ENCODE measurements around the gene TGFBR3. TPM values are rescaled to one million over a fixed set of nuclear protein-coding genes. Genes with fewer than 3 reads are reported as not detected.

Gene TGFBR3
- polyA plus RNA-seq, 1 donor (not counting 4 experiments of a cell fraction or from before 2014, with no cell fraction given) = 1.2 TPM

DNA sequence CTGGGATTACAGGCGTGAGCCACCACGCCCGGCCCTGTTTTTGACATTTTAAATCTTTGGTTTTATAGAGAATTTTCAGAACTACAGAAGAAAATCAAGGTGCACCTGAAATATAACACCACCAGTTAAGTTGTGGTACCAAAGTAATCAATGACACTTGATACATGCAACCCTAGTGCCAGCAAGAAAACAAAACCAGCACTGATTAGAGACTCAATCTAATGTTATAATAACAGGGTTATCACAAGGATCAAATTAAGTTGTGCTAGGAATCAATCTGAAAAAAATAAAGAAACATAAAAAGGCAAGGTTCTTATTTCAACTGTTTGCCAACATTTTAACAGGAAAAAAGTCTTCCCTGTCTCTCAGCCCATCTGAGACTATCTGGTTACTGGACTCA is 23.8 kb downstream of the TGFBR3 start:
- no peak overlapping the region for H3K9ac ChIP-seq (ENCODE audit: control insufficient read depth, extremely low read depth, insufficient read depth, low read length)
- no peaks in the 10 kb centered on the region for H3K9me1 ChIP-seq (ENCODE audit: control insufficient read depth, extremely low read depth, insufficient read depth, low read length)
- no peaks in the 10 kb centered on the region for H3K9me3 ChIP-seq (ENCODE audit: control insufficient read depth, low read depth, low read length)
- no peak for TF ChIP-seq CTCF (optimal IDR thresholded peaks at IDR 0.05 in 1 of 3, IDR thresholded peaks at IDR 0.05 in 1 of 3, conservative IDR thresholded peaks at IDR 0.05 in 1 of 3; ENCODE audit: extremely low read depth in 1 of 3, insufficient read depth in 2 of 3, low read length in 3 of 3)
- TF ChIP-seq EZH2 (IDR thresholded peaks at IDR 0.05; ENCODE audit: low read length) = no peak
- H3K79me2 ChIP-seq (ENCODE audit: control insufficient read depth, insufficient read depth, low read length) = no peaks in the 10 kb centered on the region
- dilution Hi-C loops (cut with MboI; ENCODE audit: extremely low pct_ligation_motif_present, low sequenced_read_pairs) = no loop called here
- H3K4me1 ChIP-seq (ENCODE audit: control insufficient read depth, extremely low read depth, insufficient read depth, low read length) = peaks cover 25% of the 10 kb centered on the region
- H3K27ac ChIP-seq (ENCODE audit: control insufficient read depth, insufficient read depth, low read length) = no peak overlapping the region
- no peak overlapping the region for H2AFZ ChIP-seq (ENCODE audit: control insufficient read depth, low read length)
- H3K4me3 ChIP-seq (ENCODE audit: control insufficient read depth in 2 of 3, extremely low read depth in 1 of 3, insufficient read depth in 2 of 3, low read depth in 1 of 3, low read length in 3 of 3) = no peak overlapping the region
- H3K36me3 ChIP-seq (ENCODE audit: control insufficient read depth in 2 of 2, extremely low read depth in 1 of 2, insufficient read depth in 2 of 2, low read length in 2 of 2) = no peaks in the 10 kb centered on the region
- FAIRE-seq (no peak), DNase-seq (ENCODE audit: low read depth, low spot score) (no peak)
- H3K27me3 ChIP-seq (ENCODE audit: control insufficient read depth, extremely low read depth, insufficient read depth, low read length) = no peaks in the 10 kb centered on the region
- no peak overlapping the region for H3K4me2 ChIP-seq (ENCODE audit: control insufficient read depth, extremely low read depth, insufficient read depth, low read depth, low read length)
- no peaks in the 10 kb centered on the region for H4K20me1 ChIP-seq (ENCODE audit: control insufficient read depth, extremely low read depth, insufficient read depth, low read length)

GRCh38 chr1:91857557-91858239 is 28.3 kb downstream of the TGFBR3 start:
- H3K36me3 ChIP-seq (ENCODE audit: control insufficient read depth in 2 of 2, extremely low read depth in 1 of 2, insufficient read depth in 2 of 2, low read length in 2 of 2) = no peaks in the 10 kb centered on the region
- dilution Hi-C loops (cut with MboI; ENCODE audit: extremely low pct_ligation_motif_present, low sequenced_read_pairs) = no loop called here
- TF ChIP-seq EZH2 (IDR thresholded peaks at IDR 0.05; ENCODE audit: low read length) (no peak), CTCF (optimal IDR thresholded peaks at IDR 0.05 in 1 of 3, IDR thresholded peaks at IDR 0.05 in 1 of 3, conservative IDR thresholded peaks at IDR 0.05 in 1 of 3; ENCODE audit: extremely low read depth in 1 of 3, insufficient read depth in 2 of 3, low read length in 3 of 3) (no peak)
- no peaks in the 10 kb centered on the region for H3K9me1 ChIP-seq (ENCODE audit: control insufficient read depth, extremely low read depth, insufficient read depth, low read length)
- H3K9ac ChIP-seq (ENCODE audit: control insufficient read depth, extremely low read depth, insufficient read depth, low read length) = no peak overlapping the region
- no peaks in the 10 kb centered on the region for H4K20me1 ChIP-seq (ENCODE audit: control insufficient read depth, extremely low read depth, insufficient read depth, low read length)
- no peaks in the 10 kb centered on the region for H3K79me2 ChIP-seq (ENCODE audit: control insufficient read depth, insufficient read depth, low read length)
- no peaks in the 10 kb centered on the region for H3K27me3 ChIP-seq (ENCODE audit: control insufficient read depth, extremely low read depth, insufficient read depth, low read length)
- no peak overlapping the region for H3K27ac ChIP-seq (ENCODE audit: control insufficient read depth, insufficient read depth, low read length)
- H3K9me3 ChIP-seq (ENCODE audit: control insufficient read depth, low read depth, low read length) = no peaks in the 10 kb centered on the region
- FAIRE-seq = no peak
- no peak overlapping the region for H3K4me3 ChIP-seq (ENCODE audit: control insufficient read depth in 2 of 3, extremely low read depth in 1 of 3, insufficient read depth in 2 of 3, low read depth in 1 of 3, low read length in 3 of 3)
- DNase-seq (ENCODE audit: low read depth, low spot score) = no peak
- H3K4me1 ChIP-seq (ENCODE audit: control insufficient read depth, extremely low read depth, insufficient read depth, low read length) = no peaks in the 10 kb centered on the region
- no peak overlapping the region for H2AFZ ChIP-seq (ENCODE audit: control insufficient read depth, low read length)
- no peak overlapping the region for H3K4me2 ChIP-seq (ENCODE audit: control insufficient read depth, extremely low read depth, insufficient read depth, low read depth, low read length)

Data from keratinocyte (primary cell).